HepG2 (cell line): ENCODE results near the gene GRB7. TPM values are rescaled to one million over a fixed set of nuclear protein-coding genes. Genes with fewer than 3 reads are reported as not detected.

Source experiments
- BRCA1 ChIP-seq: sonication (generic); formaldehyde crosslinking; IDR thresholded peaks from 2 replicates; pipeline ENCODE4 v1.4.0; 2020; ENCODE audit warnings: missing genetic modification reagents
- CREB1 ChIP-seq, 2 experiments: fragments of 450-650 bp in 1 of 2; IDR thresholded peaks; 2 replicates each; pipeline ENCODE4 v1.6.1; 2016 to 2017; ENCODE audit warnings: control low read depth in 1 of 2, mild to moderate bottlenecking in 1 of 2, missing compliant biosample characterization in 1 of 2, missing genetic modification characterization in 1 of 2
- FOSL2 ChIP-seq: sonication (generic); formaldehyde crosslinking; IDR thresholded peaks from 2 replicates; pipeline ENCODE4 v1.4.0; 2020; ENCODE audit warnings: missing genetic modification reagents
- HHEX ChIP-seq: IDR thresholded peaks from 2 replicates; pipeline ENCODE4 v1.6.1; 2016; ENCODE audit warnings: control low read depth
- KLF11 ChIP-seq: IDR thresholded peaks from 2 replicates; pipeline ENCODE4 v1.6.1; 2016; ENCODE audit warnings: missing compliant biosample characterization
- MTA3 ChIP-seq: sonication (generic); formaldehyde crosslinking; IDR thresholded peaks from 2 replicates; pipeline ENCODE4 v1.4.0; 2020; ENCODE audit warnings: missing genetic modification reagents
- NR1H2 ChIP-seq: sonication (generic); formaldehyde crosslinking; IDR thresholded peaks from 2 replicates; pipeline ENCODE4 v1.8.1; 2022; ENCODE audit warnings: low read depth, missing genetic modification reagents, borderline replicate concordance
- YEATS2 ChIP-seq: sonication (generic); formaldehyde crosslinking; IDR thresholded peaks from 2 replicates; pipeline ENCODE4 v1.4.0; 2020; ENCODE audit warnings: missing genetic modification reagents, borderline replicate concordance
- YEATS4 ChIP-seq: sonication (generic); formaldehyde crosslinking; IDR thresholded peaks from 2 replicates; pipeline ENCODE4 v1.4.0; 2020; ENCODE audit warnings: missing genetic modification reagents, borderline replicate concordance
- ZBTB20 ChIP-seq: sonication (generic); formaldehyde crosslinking; IDR thresholded peaks from 2 replicates; pipeline ENCODE4 v1.8.1; 2023; ENCODE audit warnings: missing genetic modification reagents, low read depth, mild to moderate bottlenecking, borderline replicate concordance
- ZFP36L1 ChIP-seq: sonication (generic); formaldehyde crosslinking; IDR thresholded peaks from 2 replicates; pipeline ENCODE4 v1.8.0; 2022; ENCODE audit warnings: mild to moderate bottlenecking, missing genetic modification reagents, moderate library complexity
- ZNF234 ChIP-seq: sonication (generic); formaldehyde crosslinking; conservative IDR thresholded peaks from 2 replicates; pipeline ENCODE4 v1.5.1; 2020; ENCODE audit warnings: mild to moderate bottlenecking, missing genetic modification reagents
- ZNF335 ChIP-seq: sonication (generic); formaldehyde crosslinking; IDR thresholded peaks from 2 replicates; pipeline ENCODE4 v1.4.0; 2020; ENCODE audit warnings: missing genetic modification reagents
- ZNF383 ChIP-seq: sonication (generic); formaldehyde crosslinking; IDR thresholded peaks from 2 replicates; pipeline ENCODE4 v1.4.0; 2020; ENCODE audit warnings: missing genetic modification reagents, mild to moderate bottlenecking, borderline replicate concordance
- ZNF543 ChIP-seq: sonication (generic); formaldehyde crosslinking; IDR thresholded peaks from 2 replicates; pipeline ENCODE4 v1.4.0; 2020; ENCODE audit warnings: mild to moderate bottlenecking, missing genetic modification reagents
- ZNF777 ChIP-seq: sonication (generic); formaldehyde crosslinking; IDR thresholded peaks from 2 replicates; pipeline ENCODE4 v1.4.0; 2020; ENCODE audit warnings: missing genetic modification reagents
- ZNF879 ChIP-seq: sonication (generic); formaldehyde crosslinking; IDR thresholded peaks from 2 replicates; pipeline ENCODE4 v1.8.1; 2023; ENCODE audit warnings: missing genetic modification reagents
- polyA plus RNA-seq, 8 experiments: library from polyadenylated mRNA; depleted of rRNA in 3 of 8; stranded (reverse) in 7 of 8; unstranded in 1 of 8; fragments of >200 nt; fragmentation: Illumina TruSeq in 4 of 8; extraction: Trizol in 4 of 8; gene quantifications; 2 replicates each; pipeline versions ENCODE4 v1.2.1 to v1.2.3, GENCODE V29; 2011 to 2016; ENCODE audit warnings: low read depth in 4 of 8, missing spikeins in 1 of 8, mixed read lengths in 1 of 8; ENCODE audit not compliant: insufficient read depth in 1 of 8
- total RNA-seq, 5 experiments: library from RNA; depleted of rRNA; stranded (reverse); fragments of >200 nt; fragmentation: Illumina TruSeq; extraction: Trizol; gene quantifications; 2 replicates each; pipeline ENCODE4 v1.2.3, GENCODE V29; 2016; ENCODE audit warnings: low read depth in 1 of 5
- TF ChIP-seq, protein P1 (sequence below): sonication (generic); formaldehyde crosslinking; IDR thresholded peaks from 2 replicates; pipeline ENCODE4 v1.4.0; 2020; ENCODE audit warnings: missing genetic modification reagents, borderline replicate concordance
- TF ChIP-seq, protein P2 (sequence below): sonication (generic); formaldehyde crosslinking; IDR thresholded peaks from 2 replicates; pipeline ENCODE4 v1.4.0; 2020; ENCODE audit warnings: missing genetic modification reagents
- TF ChIP-seq, protein P3 (sequence below): sonication (generic); formaldehyde crosslinking; IDR thresholded peaks from 2 replicates; pipeline ENCODE4 v1.4.0; 2020; ENCODE audit warnings: missing genetic modification reagents

GRB7 gene
- total and polyA plus RNA-seq, 2 of the 13 experiments (the other 11 are each of a cell fraction or from before 2014, with no cell fraction given) = 60.2 to 77.7 TPM

DNA sequence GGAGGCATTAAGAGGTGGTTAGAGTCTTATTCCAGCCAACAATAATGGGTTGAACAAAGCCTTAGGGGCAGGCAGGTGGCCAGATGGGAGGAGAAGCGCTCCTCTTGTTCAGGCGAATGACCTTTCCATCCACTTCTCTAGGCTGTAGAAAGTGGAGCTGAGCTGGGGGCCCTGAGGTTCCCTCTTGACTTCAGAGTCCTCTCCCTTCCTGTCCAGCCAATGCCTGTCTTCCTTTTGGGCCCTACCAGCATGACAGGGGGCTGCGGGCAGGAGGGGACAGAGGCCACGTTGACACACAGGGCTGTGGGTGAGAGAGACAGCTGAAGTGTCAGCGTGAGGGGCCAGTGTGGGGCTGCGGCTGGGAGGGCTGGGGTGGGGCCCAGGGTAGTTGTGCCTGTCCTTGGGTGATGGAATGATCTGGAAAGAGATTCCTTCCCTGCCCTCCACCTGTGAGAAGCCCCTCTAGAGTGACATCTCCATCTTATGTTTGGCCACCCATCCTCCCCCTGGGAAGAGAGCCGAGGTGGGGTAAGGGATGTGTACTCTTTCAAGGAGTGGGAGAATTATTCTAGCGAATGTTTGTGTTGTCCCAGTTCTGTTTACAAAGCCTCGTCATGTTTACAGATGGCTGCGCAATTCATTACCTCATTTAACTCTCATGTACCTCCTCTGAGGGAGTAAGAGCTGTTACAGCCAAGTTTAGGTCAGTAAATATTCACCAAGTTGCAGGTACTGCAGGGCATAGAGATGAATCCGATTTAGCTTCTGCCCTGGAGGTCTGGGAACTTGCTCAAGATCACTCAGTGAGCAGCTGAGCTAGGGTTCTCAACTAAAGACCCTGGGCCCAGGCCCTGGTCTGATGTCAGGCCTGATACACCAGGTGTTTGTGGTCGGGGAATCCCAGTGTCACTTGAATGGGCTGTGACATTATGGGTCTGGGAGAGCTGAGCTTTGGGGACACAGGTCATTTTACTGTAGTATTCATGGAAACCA lies 34.5 kb upstream of the GRB7 start (continued):
- TF ChIP-seq ZNF879 (CRISPR knock-in tag) (no peak), ZNF335 (no peak), ZNF234 (CRISPR knock-in tag) (no peak), FOSL2 (CRISPR knock-in tag) (peak; percentile 70), ZBTB20 (CRISPR knock-in tag) (no peak; the same call in 1 of the 2 replicates), ZNF543 (peak; percentile 96), HHEX (no peak), MTA3 (CRISPR knock-in tag) (no peak), ZNF777 (CRISPR knock-in tag) (no peak), CREB1 (IDR thresholded peaks at IDR 0.05) (peak; percentile 80), CREB1 (CRISPR knock-in tag; IDR thresholded peaks at IDR 0.05) (peak; percentile 75), ZNF383 (CRISPR knock-in tag) (peak; percentile 74; the same call in 1 of the 2 replicates), ZFP36L1 (CRISPR knock-in tag) (peak; percentile 93), YEATS2 (CRISPR knock-in tag) (no peak; the same call in 1 of the 2 replicates), NR1H2 (CRISPR knock-in tag) (no peak), YEATS4 (CRISPR knock-in tag) (peak; percentile 59; the same call in 1 of the 2 replicates), KLF11 (CRISPR knock-in tag) (no peak), BRCA1 (CRISPR knock-in tag) (no peak; the same call in 1 of the 2 replicates)
- TF ChIP-seq, protein P1, sequence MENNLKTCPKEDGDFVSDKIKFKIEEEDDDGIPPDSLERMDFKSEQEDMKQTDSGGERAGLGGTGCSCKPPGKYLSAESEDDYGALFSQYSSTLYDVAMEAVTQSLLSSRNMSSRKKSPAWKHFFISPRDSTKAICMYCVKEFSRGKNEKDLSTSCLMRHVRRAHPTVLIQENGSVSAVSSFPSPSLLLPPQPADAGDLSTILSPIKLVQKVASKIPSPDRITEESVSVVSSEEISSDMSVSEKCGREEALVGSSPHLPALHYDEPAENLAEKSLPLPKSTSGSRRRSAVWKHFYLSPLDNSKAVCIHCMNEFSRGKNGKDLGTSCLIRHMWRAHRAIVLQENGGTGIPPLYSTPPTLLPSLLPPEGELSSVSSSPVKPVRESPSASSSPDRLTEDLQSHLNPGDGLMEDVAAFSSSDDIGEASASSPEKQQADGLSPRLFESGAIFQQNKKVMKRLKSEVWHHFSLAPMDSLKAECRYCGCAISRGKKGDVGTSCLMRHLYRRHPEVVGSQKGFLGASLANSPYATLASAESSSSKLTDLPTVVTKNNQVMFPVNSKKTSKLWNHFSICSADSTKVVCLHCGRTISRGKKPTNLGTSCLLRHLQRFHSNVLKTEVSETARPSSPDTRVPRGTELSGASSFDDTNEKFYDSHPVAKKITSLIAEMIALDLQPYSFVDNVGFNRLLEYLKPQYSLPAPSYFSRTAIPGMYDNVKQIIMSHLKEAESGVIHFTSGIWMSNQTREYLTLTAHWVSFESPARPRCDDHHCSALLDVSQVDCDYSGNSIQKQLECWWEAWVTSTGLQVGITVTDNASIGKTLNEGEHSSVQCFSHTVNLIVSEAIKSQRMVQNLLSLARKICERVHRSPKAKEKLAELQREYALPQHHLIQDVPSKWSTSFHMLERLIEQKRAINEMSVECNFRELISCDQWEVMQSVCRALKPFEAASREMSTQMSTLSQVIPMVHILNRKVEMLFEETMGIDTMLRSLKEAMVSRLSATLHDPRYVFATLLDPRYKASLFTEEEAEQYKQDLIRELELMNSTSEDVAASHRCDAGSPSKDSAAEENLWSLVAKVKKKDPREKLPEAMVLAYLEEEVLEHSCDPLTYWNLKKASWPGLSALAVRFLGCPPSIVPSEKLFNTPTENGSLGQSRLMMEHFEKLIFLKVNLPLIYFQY (CRISPR knock-in tag) = no peak
- TF ChIP-seq, protein P2, sequence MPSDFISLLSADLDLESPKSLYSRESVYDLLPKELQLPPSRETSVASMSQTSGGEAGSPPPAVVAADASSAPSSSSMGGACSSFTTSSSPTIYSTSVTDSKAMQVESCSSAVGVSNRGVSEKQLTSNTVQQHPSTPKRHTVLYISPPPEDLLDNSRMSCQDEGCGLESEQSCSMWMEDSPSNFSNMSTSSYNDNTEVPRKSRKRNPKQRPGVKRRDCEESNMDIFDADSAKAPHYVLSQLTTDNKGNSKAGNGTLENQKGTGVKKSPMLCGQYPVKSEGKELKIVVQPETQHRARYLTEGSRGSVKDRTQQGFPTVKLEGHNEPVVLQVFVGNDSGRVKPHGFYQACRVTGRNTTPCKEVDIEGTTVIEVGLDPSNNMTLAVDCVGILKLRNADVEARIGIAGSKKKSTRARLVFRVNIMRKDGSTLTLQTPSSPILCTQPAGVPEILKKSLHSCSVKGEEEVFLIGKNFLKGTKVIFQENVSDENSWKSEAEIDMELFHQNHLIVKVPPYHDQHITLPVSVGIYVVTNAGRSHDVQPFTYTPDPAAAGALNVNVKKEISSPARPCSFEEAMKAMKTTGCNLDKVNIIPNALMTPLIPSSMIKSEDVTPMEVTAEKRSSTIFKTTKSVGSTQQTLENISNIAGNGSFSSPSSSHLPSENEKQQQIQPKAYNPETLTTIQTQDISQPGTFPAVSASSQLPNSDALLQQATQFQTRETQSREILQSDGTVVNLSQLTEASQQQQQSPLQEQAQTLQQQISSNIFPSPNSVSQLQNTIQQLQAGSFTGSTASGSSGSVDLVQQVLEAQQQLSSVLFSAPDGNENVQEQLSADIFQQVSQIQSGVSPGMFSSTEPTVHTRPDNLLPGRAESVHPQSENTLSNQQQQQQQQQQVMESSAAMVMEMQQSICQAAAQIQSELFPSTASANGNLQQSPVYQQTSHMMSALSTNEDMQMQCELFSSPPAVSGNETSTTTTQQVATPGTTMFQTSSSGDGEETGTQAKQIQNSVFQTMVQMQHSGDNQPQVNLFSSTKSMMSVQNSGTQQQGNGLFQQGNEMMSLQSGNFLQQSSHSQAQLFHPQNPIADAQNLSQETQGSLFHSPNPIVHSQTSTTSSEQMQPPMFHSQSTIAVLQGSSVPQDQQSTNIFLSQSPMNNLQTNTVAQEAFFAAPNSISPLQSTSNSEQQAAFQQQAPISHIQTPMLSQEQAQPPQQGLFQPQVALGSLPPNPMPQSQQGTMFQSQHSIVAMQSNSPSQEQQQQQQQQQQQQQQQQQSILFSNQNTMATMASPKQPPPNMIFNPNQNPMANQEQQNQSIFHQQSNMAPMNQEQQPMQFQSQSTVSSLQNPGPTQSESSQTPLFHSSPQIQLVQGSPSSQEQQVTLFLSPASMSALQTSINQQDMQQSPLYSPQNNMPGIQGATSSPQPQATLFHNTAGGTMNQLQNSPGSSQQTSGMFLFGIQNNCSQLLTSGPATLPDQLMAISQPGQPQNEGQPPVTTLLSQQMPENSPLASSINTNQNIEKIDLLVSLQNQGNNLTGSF (CRISPR knock-in tag) = no peak
- TF ChIP-seq, protein P3, sequence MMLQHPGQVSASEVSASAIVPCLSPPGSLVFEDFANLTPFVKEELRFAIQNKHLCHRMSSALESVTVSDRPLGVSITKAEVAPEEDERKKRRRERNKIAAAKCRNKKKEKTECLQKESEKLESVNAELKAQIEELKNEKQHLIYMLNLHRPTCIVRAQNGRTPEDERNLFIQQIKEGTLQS (CRISPR knock-in tag) = no peak
